HL-60 (cell line): Measurements from ENCODE around the gene LIPC.

Source experiments
- DNase-seq, 2 experiments: peaks; one replicate each; pipeline ENCODE4 v3.0.0-alpha.2; 2010 to 2020; ENCODE audit warnings: low read depth in 1 of 2, low spot score in 1 of 2
- H3K27ac ChIP-seq: fragments of 250-450 bp; sonication (Bioruptor Pico); replicated peaks from 2 replicates; pipeline ENCODE4 v1.5.1; 2020; ENCODE audit warnings: mild to moderate bottlenecking, moderate library complexity
- H3K27me3 ChIP-seq: fragments of 250-450 bp; sonication (Bioruptor Pico); 2 replicates; pipeline ENCODE4 v1.5.1; 2021; ENCODE audit warnings: mild to moderate bottlenecking, moderate library complexity; ENCODE audit not compliant: insufficient read depth, poor library complexity, severe bottlenecking
- H3K4me3 ChIP-seq: replicated peaks from 2 replicates; pipeline ENCODE4 v1.5.1; 2011; ENCODE audit warnings: mild to moderate bottlenecking, control low read depth, low read length; ENCODE audit not compliant: insufficient read depth
- CTCF ChIP-seq: IDR thresholded peaks from one replicate; pipeline ENCODE4 v1.5.1; 2011; ENCODE audit warnings: low read length, control low read depth, inconsistent platforms; ENCODE audit not compliant: insufficient read depth
- GABPA ChIP-seq: IDR thresholded peaks from 2 replicates; pipeline ENCODE4 v1.6.1; 2012; ENCODE audit warnings: low read depth
- POLR2AphosphoS5 ChIP-seq: IDR thresholded peaks from 2 replicates; pipeline ENCODE4 v1.6.1; 2012; ENCODE audit warnings: low read depth
- REST ChIP-seq: IDR thresholded peaks from 2 replicates; pipeline ENCODE4 v1.6.1; 2012; ENCODE audit warnings: low read depth; ENCODE audit not compliant: insufficient replicate concordance
- SPI1 ChIP-seq: IDR thresholded peaks from 2 replicates; pipeline ENCODE4 v1.6.1; 2012; ENCODE audit warnings: low read depth, mild to moderate bottlenecking, borderline replicate concordance

LIPC gene

GRCh38 chr15:58423831-58424608 lies 7.8 kb upstream of the LIPC start:
- no peak overlapping the region for H3K4me3 ChIP-seq
- TF ChIP-seq SPI1 (no peak), REST (no peak), CTCF (no peak), POLR2AphosphoS5 (no peak), GABPA (no peak)
- no peak for DNase-seq
- H3K27ac ChIP-seq: no peak overlapping the region
- H3K27me3 ChIP-seq: no peaks in the 10 kb centered on the region

GRCh38 chr15:58424722-58425121 lies 7.1 kb upstream of the LIPC start:
- no peak overlapping the region for H3K4me3 ChIP-seq
- H3K27me3 ChIP-seq: no peaks in the 10 kb centered on the region
- no peak for DNase-seq
- no peak overlapping the region for H3K27ac ChIP-seq
- TF ChIP-seq CTCF: no peak
- TF ChIP-seq REST: no peak
- TF ChIP-seq POLR2AphosphoS5: no peak
- TF ChIP-seq GABPA: no peak
- TF ChIP-seq SPI1: no peak

- DNase-seq: no peak
- H3K27me3 ChIP-seq: no peaks in the 10 kb centered on the region
- TF ChIP-seq REST: no peak
- no peak for TF ChIP-seq CTCF
- TF ChIP-seq POLR2AphosphoS5: no peak
- TF ChIP-seq SPI1: no peak
- no peak for TF ChIP-seq GABPA
- no peak overlapping the region for H3K4me3 ChIP-seq
- H3K27ac ChIP-seq: no peak overlapping the region
These were observed 6.6 kb upstream of the LIPC start for GRCh38 chr15:58425185-58425584.
